Spleen (tissue), 7 donors: ENCODE data around the gene TP73.

Source experiments
- CTCF ChIP-seq, 11 experiments: fragments of 200-600 bp in 7 of 11; fragments of 450-650 bp in 4 of 11; sonication (generic) in 4 of 11; IDR thresholded peaks in 8 of 11; conservative IDR thresholded peaks in 3 of 11; 1 replicate in 7 of 11; 2 replicates in 4 of 11; pipeline versions ENCODE4 v1.4.0 to v1.8.0; 2016 to 2021; ENCODE audit warnings: antibody characterized with exemption in 11 of 11, inconsistent platforms in 4 of 11, mild to moderate bottlenecking in 1 of 11
- POLR2A ChIP-seq, 3 donors: fragments of 450-650 bp; IDR thresholded peaks; one replicate each; pipeline ENCODE4 v1.5.1; 2017; ENCODE audit warnings: antibody characterized with exemption in 3 of 3, mild to moderate bottlenecking in 1 of 3
- donor health status: DM: no; HTN: no; CAD: no; lungs with moderate emphysema.
- donor health status: DM: no; HTN: no; CAD: no.
- donor health status: DM: no; HTN: no; CAD: no.

- TF ChIP-seq CTCF (IDR thresholded peaks at IDR 0.05 in 8 of 11, conservative IDR thresholded peaks at IDR 0.05 in 3 of 11) (no peak), POLR2A (IDR thresholded peaks at IDR 0.05) (no peak)
Observed at GRCh38 chr1:3711780-3712451, 59.6 kb downstream of the TP73 start.
